Measurements from ENCODE around the gene POLR2A.

Gene POLR2A

DNA sequence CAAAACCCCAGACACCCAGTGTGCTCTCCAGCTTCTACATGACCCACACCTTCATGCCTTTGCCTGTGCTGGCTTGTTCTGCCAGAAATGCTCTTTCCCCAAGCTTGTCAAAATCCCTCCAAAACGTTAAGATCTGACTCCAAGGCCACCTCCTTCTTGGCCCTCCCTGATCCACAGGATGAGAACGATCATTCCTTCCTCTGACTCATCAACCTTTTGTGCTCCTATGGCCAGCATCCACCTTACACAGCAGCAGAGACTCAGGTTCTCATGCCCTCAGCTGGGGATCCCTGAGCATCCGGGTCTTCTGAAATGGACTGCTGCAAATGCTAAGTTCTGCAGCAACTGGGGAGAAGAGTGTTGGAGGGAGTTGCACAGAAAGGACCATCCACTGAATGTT is 7.7 kb upstream of the POLR2A start:
- Histone ChIP-seq H3K27me3 (ENCODE audit: insufficient read depth, low read length) (no peaks in the 10 kb centered on the region), H3K27ac (ENCODE audit: low read depth, low read length) (no peak overlapping the region)

DNA sequence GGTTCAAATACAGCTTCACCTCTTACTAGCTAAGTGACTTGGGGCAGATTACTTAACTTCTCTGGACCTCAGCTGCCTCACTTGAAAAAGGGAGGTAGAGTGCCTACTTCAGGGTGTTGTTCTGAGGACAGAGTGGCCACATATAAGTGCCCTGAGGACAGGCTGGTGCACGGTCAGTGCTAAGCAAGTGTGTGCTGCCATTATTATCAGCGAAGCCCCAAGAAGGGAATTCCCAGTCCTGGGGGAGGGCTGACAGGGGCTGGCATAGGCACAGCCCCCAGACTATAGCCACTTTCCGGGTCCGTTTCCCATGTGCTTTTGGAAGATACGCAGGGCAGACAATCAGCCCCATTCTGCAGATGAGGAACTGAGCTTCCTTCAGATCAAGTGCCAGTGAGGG is 7.2 kb upstream of the POLR2A start:
- no CpG with 5 or more reads among the region's 5 CpGs for WGBS (ENCODE audit: extremely low coverage, insufficient coverage, insufficient read length)
- no peak overlapping the region for H2BK12ac ChIP-seq (ENCODE audit: low read length)
- H3K23ac ChIP-seq (ENCODE audit: low read length): no peak overlapping the region
- H3K27ac ChIP-seq (ENCODE audit: low read depth, low read length): peak overlapping the region; percentile 13
- no peaks in the 10 kb centered on the region for H3K27me3 ChIP-seq (ENCODE audit: insufficient read depth, low read length)
- H3K79me2 ChIP-seq (ENCODE audit: control insufficient read depth, insufficient read depth, low read length, poor library complexity): peaks cover 14% of the 10 kb centered on the region
- H4K91ac ChIP-seq (ENCODE audit: low read depth, low read length): no peak overlapping the region
- peak overlapping the region; percentile 28 for H3K18ac ChIP-seq (ENCODE audit: low read length)
- no peaks in the 10 kb centered on the region for H3K9me3 ChIP-seq (ENCODE audit: insufficient read depth, low read depth, low read length)
- no peak overlapping the region for H3K9ac ChIP-seq (ENCODE audit: low read length)
- H2AFZ ChIP-seq (ENCODE audit: insufficient read depth, low read length, poor library complexity): no peak overlapping the region
- no peak for DNase-seq
- H2BK120ac ChIP-seq (ENCODE audit: insufficient read depth, low read length, poor library complexity): no peak overlapping the region
- H3K36me3 ChIP-seq (ENCODE audit: control insufficient read depth in 1 of 2, insufficient read depth in 2 of 2, low read length in 2 of 2): peaks cover 0 to 2% of the 10 kb centered on the region in 2 experiments
- peak overlapping the region; percentile 64 for H3K4me2 ChIP-seq (ENCODE audit: low read length)
- H2AK5ac ChIP-seq (ENCODE audit: low read length): no peak overlapping the region
- H2BK5ac ChIP-seq (ENCODE audit: low read depth, low read length, poor library complexity): no peak overlapping the region
- peaks cover 19% of the 10 kb centered on the region for H3K79me1 ChIP-seq (ENCODE audit: low read length)
- no peak overlapping the region for H3K14ac ChIP-seq (ENCODE audit: low read length)
- no peak overlapping the region for H3K4ac ChIP-seq (ENCODE audit: low read depth, low read length)
- H3K4me3 ChIP-seq (ENCODE audit: low read depth, low read length): no peak overlapping the region
- H3K4me1 ChIP-seq (ENCODE audit: control insufficient read depth in 1 of 2, insufficient read depth in 2 of 2, low read length in 2 of 2): peaks cover 33 to 40% of the 10 kb centered on the region in 2 experiments
- no peak overlapping the region for H4K8ac ChIP-seq (ENCODE audit: low read depth, low read length)
- no peak overlapping the region for H4K12ac ChIP-seq (ENCODE audit: low read depth, low read length)

More for the DNA sequence above, 7.7 kb upstream of the POLR2A start:
- no peak overlapping the region for H3K9ac ChIP-seq (ENCODE audit: low read length)
- no peak overlapping the region for H2BK12ac ChIP-seq (ENCODE audit: low read length)
- H3K4me2 ChIP-seq (ENCODE audit: low read length): no peak overlapping the region
- no peak overlapping the region for H3K4ac ChIP-seq (ENCODE audit: low read depth, low read length)
- no peak overlapping the region for H3K23ac ChIP-seq (ENCODE audit: low read length)
- no peak overlapping the region for H2AFZ ChIP-seq (ENCODE audit: insufficient read depth, low read length, poor library complexity)
- H2AK5ac ChIP-seq (ENCODE audit: low read length): no peak overlapping the region
- no peak overlapping the region for H4K91ac ChIP-seq (ENCODE audit: low read depth, low read length)
- H3K18ac ChIP-seq (ENCODE audit: low read length): no peak overlapping the region
- H3K79me2 ChIP-seq (ENCODE audit: control insufficient read depth, insufficient read depth, low read length, poor library complexity): peaks cover 14% of the 10 kb centered on the region
- no peak overlapping the region for H3K14ac ChIP-seq (ENCODE audit: low read length)
- H2BK120ac ChIP-seq (ENCODE audit: insufficient read depth, low read length, poor library complexity): no peak overlapping the region
- H4K12ac ChIP-seq (ENCODE audit: low read depth, low read length): no peak overlapping the region
- no CpG with 5 or more reads among the region's 3 CpGs for WGBS (ENCODE audit: extremely low coverage, insufficient coverage, insufficient read length)
- peaks cover 0 to 2% of the 10 kb centered on the region in 2 experiments for H3K36me3 ChIP-seq (ENCODE audit: control insufficient read depth in 1 of 2, insufficient read depth in 2 of 2, low read length in 2 of 2)
- no peak overlapping the region for H2BK5ac ChIP-seq (ENCODE audit: low read depth, low read length, poor library complexity)
- peaks cover 33 to 40% of the 10 kb centered on the region in 2 experiments for H3K4me1 ChIP-seq (ENCODE audit: control insufficient read depth in 1 of 2, insufficient read depth in 2 of 2, low read length in 2 of 2)
- peak; percentile 37 to 63 for DNase-seq
- H3K9me3 ChIP-seq (ENCODE audit: insufficient read depth, low read depth, low read length): no peaks in the 10 kb centered on the region
- H4K8ac ChIP-seq (ENCODE audit: low read depth, low read length): no peak overlapping the region
- H3K79me1 ChIP-seq (ENCODE audit: low read length): peaks cover 19% of the 10 kb centered on the region
- no peak overlapping the region for H3K4me3 ChIP-seq (ENCODE audit: low read depth, low read length)

DNA sequence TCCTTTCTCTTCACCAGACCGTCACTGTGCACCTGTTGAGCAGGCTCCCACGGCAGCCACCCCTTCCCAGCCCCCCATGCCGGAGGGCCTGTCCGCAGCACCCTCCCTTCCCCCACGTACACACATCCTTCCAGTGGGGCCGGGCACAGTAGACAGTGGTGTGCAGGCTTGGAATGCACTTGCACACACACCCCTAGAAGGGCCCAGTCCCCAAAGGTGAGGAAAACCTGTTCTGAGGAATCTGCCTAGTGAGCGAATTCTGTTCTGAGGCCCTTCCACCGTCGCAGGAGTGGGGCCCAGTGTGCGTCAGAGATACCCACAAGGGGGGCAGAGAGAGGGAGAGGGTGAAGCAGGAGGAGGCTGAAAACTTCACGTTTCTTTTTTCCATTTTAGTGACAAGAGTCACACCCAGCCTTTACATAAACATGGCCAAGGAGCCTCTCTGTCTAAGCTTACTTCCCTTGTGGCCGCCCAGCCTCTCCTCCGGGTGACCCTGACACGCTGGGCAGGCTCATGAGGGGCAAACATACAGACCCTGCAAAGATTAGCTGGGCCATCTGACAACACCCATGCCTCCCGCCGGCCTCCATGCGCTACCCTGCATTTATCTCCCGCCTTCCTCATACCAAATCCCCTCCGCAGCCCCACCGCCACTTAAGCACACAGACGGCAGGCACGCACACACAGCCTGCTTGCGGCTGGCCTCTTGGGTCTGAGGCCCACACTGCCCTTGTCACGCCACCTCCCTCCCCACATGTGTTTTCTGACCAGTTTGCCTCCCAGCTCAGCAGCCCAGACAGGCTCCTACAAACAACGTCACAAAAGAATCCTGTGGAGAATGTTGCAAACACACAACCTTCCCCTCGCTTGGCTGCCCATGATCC is 6.5 kb upstream of the POLR2A start:
- no peak overlapping the region for H2BK12ac ChIP-seq (ENCODE audit: low read length)
- no peak overlapping the region for H4K12ac ChIP-seq (ENCODE audit: low read depth, low read length)
- H3K4me3 ChIP-seq (ENCODE audit: low read depth, low read length): peak overlapping the region; percentile 5
- H3K4me1 ChIP-seq (ENCODE audit: control insufficient read depth in 1 of 2, insufficient read depth in 2 of 2, low read length in 2 of 2): peaks cover 33 to 40% of the 10 kb centered on the region in 2 experiments
- no peaks in the 10 kb centered on the region for H3K27me3 ChIP-seq (ENCODE audit: insufficient read depth, low read length)
- no peak overlapping the region for H2AK5ac ChIP-seq (ENCODE audit: low read length)
- H3K9me3 ChIP-seq (ENCODE audit: insufficient read depth, low read depth, low read length): no peaks in the 10 kb centered on the region
- H3K79me1 ChIP-seq (ENCODE audit: low read length): peaks cover 19% of the 10 kb centered on the region
- H3K14ac ChIP-seq (ENCODE audit: low read length): peak overlapping the region; percentile 20
- H3K36me3 ChIP-seq (ENCODE audit: control insufficient read depth in 1 of 2, insufficient read depth in 2 of 2, low read length in 2 of 2): peaks cover 0 to 2% of the 10 kb centered on the region in 2 experiments
- H4K91ac ChIP-seq (ENCODE audit: low read depth, low read length): peak overlapping the region; percentile 15
- no peak overlapping the region for H2BK5ac ChIP-seq (ENCODE audit: low read depth, low read length, poor library complexity)
- no peak overlapping the region for H2AFZ ChIP-seq (ENCODE audit: insufficient read depth, low read length, poor library complexity)
- no CpG with 5 or more reads among the region's 26 CpGs for WGBS (ENCODE audit: extremely low coverage, insufficient coverage, insufficient read length)
- H3K23ac ChIP-seq (ENCODE audit: low read length): no peak overlapping the region
- DNase-seq: peak; percentile 38 to 41
- H3K9ac ChIP-seq (ENCODE audit: low read length): no peak overlapping the region
- peak overlapping the region; percentile 4 for H3K4ac ChIP-seq (ENCODE audit: low read depth, low read length)
- peaks cover 14% of the 10 kb centered on the region for H3K79me2 ChIP-seq (ENCODE audit: control insufficient read depth, insufficient read depth, low read length, poor library complexity)
- H3K18ac ChIP-seq (ENCODE audit: low read length): peak overlapping the region; percentile 28
- H2BK120ac ChIP-seq (ENCODE audit: insufficient read depth, low read length, poor library complexity): no peak overlapping the region
- H3K4me2 ChIP-seq (ENCODE audit: low read length): peak overlapping the region; percentile 64
- peak overlapping the region; percentile 93 for H3K27ac ChIP-seq (ENCODE audit: low read depth, low read length)
- no peak overlapping the region for H4K8ac ChIP-seq (ENCODE audit: low read depth, low read length)

DNA sequence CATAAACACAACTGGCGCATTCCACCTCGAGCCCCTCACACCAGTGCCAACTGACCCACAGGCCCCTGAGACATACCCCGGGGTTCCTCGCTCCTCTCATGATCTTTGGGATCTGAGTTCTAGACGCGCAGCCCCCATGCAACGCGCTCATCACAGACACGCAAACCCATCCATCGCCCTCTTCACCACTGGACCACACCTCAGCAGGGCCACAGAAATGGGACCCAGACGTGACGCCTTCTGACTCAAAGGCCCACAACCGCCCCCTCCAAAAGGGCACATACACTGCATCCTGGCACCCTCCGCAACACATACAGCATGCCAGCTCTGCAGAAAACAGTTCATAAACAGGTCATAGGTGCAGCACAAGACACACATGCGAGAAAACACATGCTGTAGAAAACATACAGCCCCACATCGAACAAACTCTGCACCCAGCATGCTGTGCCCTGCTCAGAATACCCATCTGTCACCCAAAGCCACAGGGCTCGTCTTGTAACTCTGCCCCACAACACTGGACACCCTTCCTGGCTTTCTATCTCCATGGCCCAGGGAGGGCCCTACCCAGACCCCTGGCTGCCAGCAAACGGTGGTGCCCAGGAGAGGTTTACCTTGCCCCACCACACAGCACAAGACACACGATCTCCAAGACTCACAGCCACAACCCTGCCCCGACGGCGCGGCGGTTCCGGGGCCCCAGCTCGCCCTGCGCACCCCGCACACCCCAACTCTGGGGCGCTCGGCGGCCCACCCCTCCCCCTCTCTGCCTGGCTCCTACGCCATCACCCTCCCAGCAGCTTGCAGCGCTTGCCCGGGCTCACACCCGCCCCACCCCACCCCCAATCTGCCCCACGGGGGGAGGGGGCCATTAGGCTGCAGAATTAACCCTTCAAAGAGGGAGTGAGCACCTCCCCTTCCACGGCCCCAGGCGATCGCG is 5.6 kb upstream of the POLR2A start:
- no peak for DNase-seq

More for the DNA sequence above, 5.6 kb upstream of the POLR2A start:
- peak overlapping the region; percentile 85 for H3K9ac ChIP-seq (ENCODE audit: low read length)
- H2BK120ac ChIP-seq (ENCODE audit: insufficient read depth, low read length, poor library complexity): peak overlapping the region; percentile 86
- peak overlapping the region; percentile 64 for H3K4me2 ChIP-seq (ENCODE audit: low read length)
- peak overlapping the region; percentile 77 for H2AK5ac ChIP-seq (ENCODE audit: low read length)
- peak overlapping the region; percentile 89 for H2BK5ac ChIP-seq (ENCODE audit: low read depth, low read length, poor library complexity)
- no peaks in the 10 kb centered on the region for H3K9me3 ChIP-seq (ENCODE audit: insufficient read depth, low read depth, low read length)
- no peak overlapping the region for H2BK12ac ChIP-seq (ENCODE audit: low read length)
- H3K14ac ChIP-seq (ENCODE audit: low read length): peak overlapping the region; percentile 96
- peak overlapping the region; percentile 81 for H3K4ac ChIP-seq (ENCODE audit: low read depth, low read length)
- H3K4me3 ChIP-seq (ENCODE audit: low read depth, low read length): peak overlapping the region; percentile 89
- peak overlapping the region; percentile 99 for H4K91ac ChIP-seq (ENCODE audit: low read depth, low read length)
- H4K8ac ChIP-seq (ENCODE audit: low read depth, low read length): peak overlapping the region; percentile 93
- peaks cover 39 to 47% of the 10 kb centered on the region in 2 experiments for H3K4me1 ChIP-seq (ENCODE audit: control insufficient read depth in 1 of 2, insufficient read depth in 2 of 2, low read length in 2 of 2)
- no peaks in the 10 kb centered on the region for H3K27me3 ChIP-seq (ENCODE audit: insufficient read depth, low read length)
- peak overlapping the region; percentile 95 for H4K12ac ChIP-seq (ENCODE audit: low read depth, low read length)
- no peak overlapping the region for H3K23ac ChIP-seq (ENCODE audit: low read length)
- peaks cover 21% of the 10 kb centered on the region for H3K79me2 ChIP-seq (ENCODE audit: control insufficient read depth, insufficient read depth, low read length, poor library complexity)
- peaks cover 0 to 2% of the 10 kb centered on the region in 2 experiments for H3K36me3 ChIP-seq (ENCODE audit: control insufficient read depth in 1 of 2, insufficient read depth in 2 of 2, low read length in 2 of 2)
- H3K18ac ChIP-seq (ENCODE audit: low read length): peak overlapping the region; percentile 90
- peak overlapping the region; percentile 64 for H2AFZ ChIP-seq (ENCODE audit: insufficient read depth, low read length, poor library complexity)
- H3K79me1 ChIP-seq (ENCODE audit: low read length): peaks cover 26% of the 10 kb centered on the region
- peak overlapping the region; percentile 93 for H3K27ac ChIP-seq (ENCODE audit: low read depth, low read length)
- WGBS (ENCODE audit: extremely low coverage, insufficient coverage, insufficient read length): no CpG with 5 or more reads among the region's 40 CpGs
